HG02678 (cell line): ENCODE data around the gene EEFSEC.

Experiments
- ATAC-seq: cut with Tn5 transposase; IDR thresholded peaks from one replicate; pipeline ENCODE4 v1.9.1; 2021; ENCODE audit warnings: mild to moderate bottlenecking, moderate library complexity; ENCODE audit not compliant: unreplicated experiment

EEFSEC gene

GRCh38 chr3:128408012-128408692, 254.9 kb downstream of the EEFSEC start:
- no peak for ATAC-seq

DNA sequence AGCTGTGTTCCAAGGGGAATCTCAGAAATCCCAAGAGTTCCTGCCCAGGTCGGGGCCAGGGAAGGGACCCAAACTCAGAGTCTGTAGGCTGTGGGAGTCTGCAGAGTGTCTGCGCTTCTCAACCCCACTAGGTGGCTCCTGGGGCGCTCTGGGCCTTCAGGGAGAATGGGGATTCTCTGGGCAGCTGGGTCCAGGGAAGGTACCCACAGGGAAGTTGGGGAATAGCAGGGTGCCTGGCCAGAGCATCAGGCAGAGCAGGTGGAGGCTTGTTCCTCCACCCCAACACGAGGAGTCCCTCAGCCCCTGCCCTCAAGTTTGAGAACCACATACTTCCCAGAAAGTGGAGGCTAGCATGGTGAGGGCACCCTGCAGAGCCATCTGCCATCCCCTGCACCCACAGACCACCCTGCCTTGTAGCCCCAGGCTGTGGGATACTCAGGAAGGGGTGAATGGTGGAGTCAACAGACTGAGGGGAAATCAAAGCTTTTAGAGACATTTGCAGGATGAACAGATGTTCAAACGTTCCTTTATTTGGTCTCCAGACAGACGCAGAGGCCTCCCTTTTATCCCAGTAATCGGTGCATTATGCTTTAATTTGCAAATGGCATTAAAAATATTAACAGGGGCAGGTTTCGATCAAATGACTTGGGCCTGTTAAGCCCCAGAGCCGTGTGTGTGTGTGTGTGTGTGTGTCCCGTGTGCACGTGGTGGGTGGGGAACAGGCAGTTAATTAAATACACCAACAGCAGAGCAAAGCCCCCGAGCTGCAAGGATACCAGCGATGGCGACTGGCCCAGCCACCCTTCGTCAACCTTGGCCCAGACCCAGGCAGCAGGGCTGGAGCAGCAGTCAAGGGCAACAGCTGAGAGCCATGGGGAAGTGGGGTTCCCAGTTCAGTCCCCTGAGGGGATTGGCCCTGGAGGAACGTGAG, 255.7 kb downstream of the EEFSEC start:
- no peak for ATAC-seq

GRCh38 chr3:128409624-128410581, 256.6 kb downstream of the EEFSEC start:
- no peak for ATAC-seq

GRCh38 chr3:128410669-128411573, 257.6 kb downstream of the EEFSEC start:
- ATAC-seq, result no peak

DNA sequence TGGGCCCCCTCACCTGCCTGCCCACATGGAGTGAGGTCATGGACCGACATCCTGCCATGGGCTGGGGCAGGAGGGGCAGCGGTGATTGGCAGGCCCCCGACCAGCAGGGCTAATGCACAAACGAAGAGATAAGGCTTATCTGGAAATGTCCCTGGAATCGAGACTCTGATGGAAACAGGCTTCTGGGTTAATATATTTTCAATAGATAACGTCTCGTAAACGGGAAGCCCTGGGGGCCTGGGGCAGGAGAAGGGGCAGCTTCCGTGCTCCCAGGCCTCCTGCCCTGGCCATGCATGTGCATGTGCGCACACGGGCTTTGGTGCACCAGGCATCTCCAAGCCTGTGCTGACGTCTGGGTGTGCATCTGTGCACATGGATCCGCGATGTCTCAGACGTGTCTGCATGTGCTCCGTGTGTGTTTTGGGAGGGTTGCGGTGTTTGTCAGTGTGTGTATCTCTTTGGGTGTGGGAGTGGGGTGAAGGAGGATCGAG, 258.3 kb downstream of the EEFSEC start:
- no peak for ATAC-seq

DNA sequence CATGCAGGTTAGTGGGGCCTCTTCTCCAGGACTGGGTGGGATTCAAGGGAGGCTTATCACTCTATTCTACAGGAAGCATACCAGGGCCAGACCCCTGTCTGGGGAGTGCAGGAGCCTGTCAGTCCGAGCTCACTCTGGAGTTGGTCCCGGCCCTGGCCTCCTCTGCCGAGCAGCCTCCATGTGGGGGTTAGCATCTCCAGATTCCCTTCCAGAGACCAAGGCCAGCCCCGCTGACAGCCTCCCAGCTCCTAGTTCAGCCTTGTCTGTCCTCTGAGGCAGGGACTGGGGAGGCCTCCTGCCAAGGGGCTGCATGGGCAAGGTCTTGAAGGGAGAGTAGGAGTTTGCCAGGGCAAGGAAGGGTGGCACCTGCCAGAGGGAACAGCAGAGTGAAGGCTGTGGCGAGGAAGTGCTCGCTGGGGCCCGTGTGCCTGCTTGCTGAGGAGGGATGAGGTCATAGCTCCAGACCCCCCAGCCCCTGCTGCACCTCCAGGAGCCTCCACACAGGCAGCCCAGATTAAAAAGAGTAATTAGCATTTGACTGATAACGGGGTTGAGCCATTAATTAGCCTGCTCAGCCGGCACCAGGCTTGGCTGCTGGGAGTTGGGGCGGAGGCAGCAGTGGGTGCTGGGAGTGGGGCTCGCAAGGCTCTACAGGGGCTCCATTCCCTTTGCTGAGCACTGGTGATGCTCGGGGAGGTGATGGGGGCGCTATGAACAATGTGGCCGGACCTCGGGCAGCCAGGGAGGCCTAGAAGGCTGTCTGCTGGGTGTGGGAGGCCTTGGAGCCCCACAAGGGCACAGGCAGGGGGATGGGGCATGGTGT, 259.1 kb downstream of the EEFSEC start:
- ATAC-seq, result no peak

DNA sequence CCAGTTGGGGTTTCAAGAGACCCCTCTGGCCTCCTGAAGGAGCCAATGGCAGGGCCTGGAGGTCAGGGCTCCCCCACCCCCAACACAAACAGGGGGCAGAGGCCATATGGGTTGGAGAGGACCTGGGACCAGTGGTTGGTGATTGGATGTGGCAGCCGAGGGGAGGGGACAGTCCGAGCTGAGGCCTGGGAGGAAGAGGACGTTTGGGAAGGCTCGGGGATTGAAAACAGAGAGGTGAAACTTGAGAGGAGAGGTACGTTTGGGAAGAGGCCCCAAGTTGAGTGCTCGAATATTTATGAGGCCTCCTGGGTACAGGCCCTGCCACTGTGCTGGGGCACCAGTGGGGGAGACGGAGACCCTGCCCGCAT, 259.7 kb downstream of the EEFSEC start:
- ATAC-seq, result no peak

GRCh38 chr3:128413413-128414205, 260.3 kb downstream of the EEFSEC start:
- ATAC-seq, result no peak

GRCh38 chr3:128415200-128415772, 262.0 kb downstream of the EEFSEC start:
- no peak for ATAC-seq

GRCh38 chr3:128415773-128416577, 262.7 kb downstream of the EEFSEC start:
- ATAC-seq, result no peak

DNA sequence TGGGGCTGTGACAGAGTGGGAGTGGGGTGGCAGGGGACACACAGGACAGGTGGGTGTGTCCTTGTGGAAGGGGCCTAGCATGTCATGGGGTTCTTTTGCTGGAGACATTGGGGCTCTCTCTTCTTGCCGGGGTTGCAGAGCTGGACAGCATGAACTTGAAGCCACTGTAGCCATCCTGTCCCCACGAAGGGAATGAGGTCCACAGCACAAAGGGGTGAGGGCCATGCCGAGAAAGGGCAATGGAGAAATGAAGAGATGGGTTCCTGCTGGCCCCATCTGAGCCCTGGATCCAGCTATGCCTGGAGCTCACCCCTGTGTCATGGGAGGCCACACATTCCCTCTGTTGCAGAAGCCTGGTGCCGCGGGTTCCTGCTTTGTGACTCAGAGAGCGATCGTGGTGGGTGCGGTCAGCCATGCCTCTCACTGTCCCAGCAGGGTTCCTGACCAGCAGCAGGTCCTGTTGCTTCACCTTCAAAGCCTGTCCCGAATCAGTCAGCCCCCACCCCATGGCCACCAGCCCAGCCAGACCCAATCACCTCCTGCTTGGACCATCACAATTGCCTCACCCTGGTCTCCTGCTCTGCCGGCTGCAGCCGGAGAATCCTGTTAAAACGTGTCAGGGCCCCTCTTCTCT, 263.4 kb downstream of the EEFSEC start:
- ATAC-seq, result no peak

DNA sequence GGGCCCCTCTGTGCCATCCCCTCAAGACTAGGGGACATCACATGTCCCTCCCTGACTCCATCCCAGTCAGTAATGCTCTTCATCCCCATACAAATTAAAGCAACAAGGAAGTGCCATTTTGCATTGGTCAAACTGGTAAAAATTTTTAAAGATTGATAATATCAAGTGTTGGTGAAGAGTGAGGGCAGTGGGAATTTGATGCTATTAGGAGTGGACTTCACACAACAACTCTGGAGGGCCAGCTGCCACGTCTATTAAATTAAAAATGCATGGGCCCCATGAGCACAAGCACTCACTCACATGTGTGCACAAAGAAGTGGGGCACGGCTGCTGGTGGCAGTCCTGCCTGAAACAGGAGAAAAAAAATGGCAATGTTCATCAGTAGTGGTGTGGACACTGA, 265.6 kb downstream of the EEFSEC start:
- ATAC-seq, result no peak

- ATAC-seq, result no peak
Measured at GRCh38 chr3:128419311-128419710, 266.0 kb downstream of the EEFSEC start.

- no peak for ATAC-seq
Measured at GRCh38 chr3:128420289-128420688, 267.0 kb downstream of the EEFSEC start.

GRCh38 chr3:128420720-128421438, 267.6 kb downstream of the EEFSEC start:
- no peak for ATAC-seq

- ATAC-seq, result no peak
Measured at GRCh38 chr3:128421439-128421836, 268.2 kb downstream of the EEFSEC start.
